GM13977 (cell line): ENCODE measurements around the gene CDH4.
"Not testable (repeated sequence)": the region's sequence is repeated elsewhere in the genome, so short reads cannot be mapped to it uniquely, and the experiment has no call there.

Experiments
- DNase-seq: peaks from one replicate; pipeline ENCODE4 v3.0.0; 2012; ENCODE audit warnings: low spot score
- in situ Hi-C: fragments of 300-500 bp; cut with MboI; formaldehyde crosslinking; loops from one replicate; pipeline ENCODE4 v1.12.0; 2022; ENCODE audit warnings: low sequenced_read_pairs, low pct_unique_long_range_greater_than_20kb, mixed read lengths, inconsistent platforms; ENCODE audit not compliant: unreplicated experiment
- TF ChIP-seq, protein P1 (sequence below): IDR thresholded peaks from 2 replicates; pipeline ENCODE4 v1.5.1; 2012; ENCODE audit warnings: mild to moderate bottlenecking, control low read depth; ENCODE audit not compliant: insufficient read depth; ENCODE audit errors: extremely low read depth, missing control alignments

CDH4 gene

DNA sequence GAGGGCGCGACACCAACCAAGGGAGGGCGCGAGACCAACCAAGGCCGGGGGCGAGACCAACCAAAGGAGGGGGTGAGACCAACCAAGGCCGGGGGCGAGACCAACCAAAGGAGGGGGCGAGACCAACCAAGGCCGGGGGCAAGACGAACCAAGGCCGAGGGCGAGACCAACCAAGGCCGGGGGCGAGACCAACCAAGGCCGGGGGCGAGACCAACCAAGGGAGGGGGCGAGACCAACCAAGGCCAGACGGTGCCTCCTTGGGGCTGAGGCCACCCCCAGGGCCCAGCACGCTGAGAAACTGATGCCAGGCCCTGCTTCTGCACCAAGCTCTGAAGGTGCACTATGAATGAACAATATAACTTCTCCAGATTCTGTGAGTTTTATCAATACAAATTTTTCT, 726.4 kb downstream of the CDH4 start:
- TF ChIP-seq, protein P1, sequence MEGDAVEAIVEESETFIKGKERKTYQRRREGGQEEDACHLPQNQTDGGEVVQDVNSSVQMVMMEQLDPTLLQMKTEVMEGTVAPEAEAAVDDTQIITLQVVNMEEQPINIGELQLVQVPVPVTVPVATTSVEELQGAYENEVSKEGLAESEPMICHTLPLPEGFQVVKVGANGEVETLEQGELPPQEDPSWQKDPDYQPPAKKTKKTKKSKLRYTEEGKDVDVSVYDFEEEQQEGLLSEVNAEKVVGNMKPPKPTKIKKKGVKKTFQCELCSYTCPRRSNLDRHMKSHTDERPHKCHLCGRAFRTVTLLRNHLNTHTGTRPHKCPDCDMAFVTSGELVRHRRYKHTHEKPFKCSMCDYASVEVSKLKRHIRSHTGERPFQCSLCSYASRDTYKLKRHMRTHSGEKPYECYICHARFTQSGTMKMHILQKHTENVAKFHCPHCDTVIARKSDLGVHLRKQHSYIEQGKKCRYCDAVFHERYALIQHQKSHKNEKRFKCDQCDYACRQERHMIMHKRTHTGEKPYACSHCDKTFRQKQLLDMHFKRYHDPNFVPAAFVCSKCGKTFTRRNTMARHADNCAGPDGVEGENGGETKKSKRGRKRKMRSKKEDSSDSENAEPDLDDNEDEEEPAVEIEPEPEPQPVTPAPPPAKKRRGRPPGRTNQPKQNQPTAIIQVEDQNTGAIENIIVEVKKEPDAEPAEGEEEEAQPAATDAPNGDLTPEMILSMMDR = no peak
- in situ Hi-C loops = no loop called here
- DNase-seq = no peak

- in situ Hi-C loops = no loop called here
- no peak for DNase-seq
- TF ChIP-seq, protein P1 = no peak
Observed at GRCh38 chr20:61979090-61979489, 727.0 kb downstream of the CDH4 start.

DNA sequence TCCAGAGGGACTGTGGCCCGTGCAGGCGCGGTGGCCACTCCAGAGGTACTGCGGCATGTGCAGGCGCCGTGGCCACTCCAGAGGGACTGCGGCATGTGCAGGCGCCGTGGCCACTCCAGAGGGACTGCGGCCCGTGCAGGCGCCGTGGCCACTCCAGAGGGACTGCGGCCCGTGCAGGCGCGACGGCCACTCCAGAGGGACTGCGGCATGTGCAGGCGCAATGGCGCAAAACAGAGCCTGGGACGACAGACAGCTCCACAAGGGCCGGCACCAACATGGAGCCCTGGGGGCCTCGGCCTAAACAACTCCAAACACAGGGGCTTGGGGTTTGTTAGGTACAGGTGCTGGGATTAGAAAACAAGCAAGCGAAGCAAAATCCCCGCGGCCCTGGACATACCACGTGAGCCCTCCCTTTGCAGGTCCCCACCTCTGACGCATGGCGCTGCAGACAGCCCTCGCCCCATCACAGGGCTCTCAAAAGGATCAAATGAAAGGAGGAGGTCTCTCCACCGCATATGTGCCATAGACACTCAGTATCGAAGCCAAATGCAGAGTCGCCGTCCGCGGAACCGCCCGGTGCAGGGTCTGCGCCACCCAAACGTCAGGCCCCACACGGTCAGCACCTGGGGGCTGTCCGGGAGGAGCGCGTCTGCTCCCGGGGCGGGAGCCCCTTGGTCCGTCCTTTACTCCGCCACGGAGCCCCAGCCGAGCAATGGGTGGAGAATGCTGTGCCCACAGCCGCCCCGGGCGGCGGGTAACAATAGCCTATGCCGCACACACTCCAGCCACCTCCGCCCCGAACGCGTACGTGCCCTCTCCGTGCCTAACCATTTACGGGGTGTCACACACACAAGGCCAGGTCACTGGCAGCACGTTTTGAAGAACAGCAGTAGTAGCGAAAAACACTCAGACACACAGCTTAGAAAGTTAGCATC, 727.9 kb downstream of the CDH4 start:
- no peak for DNase-seq
- TF ChIP-seq, protein P1 = no peak
- in situ Hi-C loops = no loop called here

- no peak for DNase-seq
Observed at GRCh38 chr20:61980647-61981583, 728.9 kb downstream of the CDH4 start.

DNA sequence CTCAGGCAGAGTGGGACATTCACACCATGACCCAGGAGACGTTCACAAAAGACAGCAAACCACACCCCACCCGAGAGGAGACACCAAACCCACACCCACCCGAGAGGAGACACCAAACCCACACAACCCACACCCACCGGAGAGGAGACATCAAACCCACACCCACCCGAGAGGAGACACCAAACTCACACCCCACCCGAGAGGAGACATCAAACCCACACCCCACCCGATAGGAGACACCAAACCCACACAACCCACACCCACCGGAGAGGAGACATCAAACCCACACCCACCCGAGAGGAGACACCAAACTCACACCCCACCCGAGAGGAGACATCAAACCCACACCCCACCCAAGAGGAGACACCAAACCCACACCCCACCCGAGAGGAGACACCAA, 729.6 kb downstream of the CDH4 start:
- in situ Hi-C loops, DNase-seq: not testable (repeated sequence)

More at GRCh38 chr20:61980647-61981583, 728.9 kb downstream of the CDH4 start:
- in situ Hi-C loops = no loop called here
- TF ChIP-seq, protein P1 = peak; percentile 51

DNA sequence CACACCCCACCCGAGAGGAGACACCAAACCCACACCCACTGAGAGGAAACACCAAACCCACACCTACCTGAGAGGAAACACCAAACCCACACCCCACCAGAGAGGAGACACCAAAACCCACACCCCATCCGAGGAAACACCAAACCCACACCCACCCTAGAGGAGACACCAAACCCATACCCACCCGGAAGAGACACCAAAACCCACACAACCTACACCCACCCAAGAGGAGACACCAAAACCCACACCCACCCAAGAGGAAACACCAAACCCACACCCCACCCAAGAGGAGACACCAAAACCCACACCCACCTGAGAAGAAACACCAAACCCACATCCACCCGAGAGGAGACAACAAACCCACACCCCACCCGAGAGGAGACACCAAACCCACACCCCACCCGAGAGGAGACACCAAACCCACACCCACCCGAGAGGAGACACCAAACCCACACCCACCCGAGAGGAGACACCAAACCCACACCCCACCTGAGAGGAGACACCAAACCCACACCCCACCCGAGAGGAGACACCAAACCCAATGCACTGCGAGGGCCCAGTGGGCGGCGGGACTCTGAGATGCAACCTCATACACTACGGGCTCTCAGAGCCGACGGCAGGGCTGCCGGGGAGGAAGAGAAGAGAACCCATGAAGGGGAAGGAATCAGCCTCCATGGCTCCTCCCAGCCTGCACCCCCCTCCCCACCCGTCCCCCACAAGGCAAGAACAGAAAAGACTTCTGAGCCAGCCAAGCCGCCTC, 730.3 kb downstream of the CDH4 start:
- TF ChIP-seq, protein P1 = no peak
- in situ Hi-C loops = no loop called here
- DNase-seq = no peak
